Fibroblast of the aortic adventitia (primary cell): ENCODE data around the gene EMC8. TPM values are rescaled to one million over a fixed set of nuclear protein-coding genes. Genes with fewer than 3 reads are reported as not detected.

Source experiments
- DNase-seq: peaks from one replicate; pipeline ENCODE4 v3.0.0-alpha.2; 2010; ENCODE audit warnings: low read depth
- H3K4me3 ChIP-seq: 2 replicates; pipeline ENCODE4 v1.5.1; 2011; ENCODE audit warnings: low read depth, mild to moderate bottlenecking, control low read depth, low read length, moderate library complexity
- CTCF ChIP-seq: IDR thresholded peaks from 2 replicates; pipeline ENCODE4 v1.5.1; 2011; ENCODE audit warnings: mild to moderate bottlenecking, low read length, control low read depth, inconsistent platforms; ENCODE audit not compliant: insufficient read depth
- total RNA-seq: library from RNA; depleted of rRNA; stranded (reverse); fragments of >200 nt; gene quantifications from 2 replicates; pipeline ENCODE4 v1.2.3, GENCODE V29; 2012; ENCODE audit warnings: low replicate concordance

EMC8 gene
- total RNA-seq, 1 donor, result 23.8 TPM

- no peak for DNase-seq
- no peak overlapping the region for H3K4me3 ChIP-seq
- no peak for TF ChIP-seq CTCF
Measured at GRCh38 chr16:85829171-85829719, 29.9 kb upstream of the EMC8 start.

GRCh38 chr16:85828166-85828565 lies 28.8 kb upstream of the EMC8 start:
- DNase-seq, result no peak
- no peak for TF ChIP-seq CTCF
- no peak overlapping the region for H3K4me3 ChIP-seq

- DNase-seq, result no peak
- no peak for TF ChIP-seq CTCF
- no peak overlapping the region for H3K4me3 ChIP-seq
Measured at GRCh38 chr16:85826686-85827247, 27.4 kb upstream of the EMC8 start.

GRCh38 chr16:85825326-85825725 lies 26.0 kb upstream of the EMC8 start:
- peak; percentile 2 for TF ChIP-seq CTCF
- DNase-seq, result no peak

GRCh38 chr16:85824161-85825135 lies 25.1 kb upstream of the EMC8 start:
- no peak overlapping the region for H3K4me3 ChIP-seq
- no peak for TF ChIP-seq CTCF
- no peak for DNase-seq

More at GRCh38 chr16:85825326-85825725, 26.0 kb upstream of the EMC8 start:
- H3K4me3 ChIP-seq, result no peak overlapping the region

- TF ChIP-seq CTCF, result no peak
- H3K4me3 ChIP-seq, result no peak overlapping the region
- DNase-seq, result no peak
Measured at GRCh38 chr16:85823328-85823920, 24.1 kb upstream of the EMC8 start.
